ENCODE results near the gene SLC26A5.

Gene SLC26A5

DNA sequence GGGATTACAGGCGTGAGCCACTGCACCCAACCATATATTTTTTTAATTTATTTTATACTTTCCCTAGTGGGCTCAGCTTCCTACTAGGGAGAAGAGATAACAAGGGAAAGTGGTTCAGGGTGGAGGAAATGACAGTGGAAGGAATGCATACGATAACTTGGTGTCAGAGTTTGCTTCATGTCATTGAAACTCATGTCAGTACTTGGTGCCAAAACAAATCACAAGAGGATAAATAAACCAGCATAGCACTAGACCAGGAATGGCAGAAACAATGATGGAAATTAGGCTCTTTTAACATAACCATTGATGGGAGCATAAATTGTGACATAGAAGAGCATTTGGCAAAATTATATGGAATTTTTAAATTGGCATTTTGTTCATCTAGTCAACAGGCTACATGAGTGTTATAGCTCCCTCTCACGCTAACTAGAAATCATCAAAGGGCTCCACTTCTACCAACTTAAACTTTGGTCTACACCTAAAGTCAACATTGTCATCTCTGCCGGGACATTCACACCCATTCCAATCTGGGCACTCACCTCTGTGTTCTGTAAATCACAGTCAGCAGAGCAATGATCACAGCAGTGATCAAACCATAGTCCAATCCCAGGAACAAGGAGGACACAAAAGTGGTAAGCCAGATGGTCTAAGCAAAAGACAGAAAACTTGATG lies 57.4 kb downstream of the SLC26A5 start:
- no peaks in the 10 kb centered on the region for H3F3A ChIP-seq (ENCODE audit: control insufficient read depth, insufficient read depth)

DNA sequence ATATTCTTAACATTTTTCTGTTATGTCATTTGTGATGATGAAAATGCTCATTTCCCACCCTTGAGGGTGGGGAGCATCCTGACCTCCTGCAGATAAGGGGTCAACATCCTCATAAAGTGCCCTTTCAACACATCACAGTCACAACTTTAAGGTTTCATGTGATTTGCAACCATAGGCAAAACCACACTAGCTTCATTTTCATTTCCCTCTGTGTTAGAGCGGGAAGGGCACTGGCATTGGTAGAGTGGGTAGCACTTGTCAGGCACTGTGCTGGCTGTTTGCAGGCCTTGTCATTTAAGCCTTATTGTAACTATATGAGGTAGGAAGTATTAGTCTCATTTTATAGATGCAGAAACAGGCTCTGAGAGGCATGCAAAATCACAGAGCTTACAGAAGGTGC lies 58.8 kb downstream of the SLC26A5 start:
- no peaks in the 10 kb centered on the region for H4K20me1 ChIP-seq (ENCODE audit: control insufficient read depth, insufficient read depth, low read depth, low read length)
- no peaks in the 10 kb centered on the region for H3K36me3 ChIP-seq (ENCODE audit: control insufficient read depth, low read length)
- H3K4me2 ChIP-seq (ENCODE audit: low read length) = no peak overlapping the region
- no peak overlapping the region for H3K4me3 ChIP-seq (ENCODE audit: low read length)
- no peaks in the 10 kb centered on the region for H3K9me3 ChIP-seq (ENCODE audit: control insufficient read depth, insufficient read depth, low read length)
- TF ChIP-seq EZH2phosphoT487 (IDR thresholded peaks at IDR 0.05; ENCODE audit: borderline replicate concordance, low read length) = no peak
- TF ChIP-seq, protein P1, sequence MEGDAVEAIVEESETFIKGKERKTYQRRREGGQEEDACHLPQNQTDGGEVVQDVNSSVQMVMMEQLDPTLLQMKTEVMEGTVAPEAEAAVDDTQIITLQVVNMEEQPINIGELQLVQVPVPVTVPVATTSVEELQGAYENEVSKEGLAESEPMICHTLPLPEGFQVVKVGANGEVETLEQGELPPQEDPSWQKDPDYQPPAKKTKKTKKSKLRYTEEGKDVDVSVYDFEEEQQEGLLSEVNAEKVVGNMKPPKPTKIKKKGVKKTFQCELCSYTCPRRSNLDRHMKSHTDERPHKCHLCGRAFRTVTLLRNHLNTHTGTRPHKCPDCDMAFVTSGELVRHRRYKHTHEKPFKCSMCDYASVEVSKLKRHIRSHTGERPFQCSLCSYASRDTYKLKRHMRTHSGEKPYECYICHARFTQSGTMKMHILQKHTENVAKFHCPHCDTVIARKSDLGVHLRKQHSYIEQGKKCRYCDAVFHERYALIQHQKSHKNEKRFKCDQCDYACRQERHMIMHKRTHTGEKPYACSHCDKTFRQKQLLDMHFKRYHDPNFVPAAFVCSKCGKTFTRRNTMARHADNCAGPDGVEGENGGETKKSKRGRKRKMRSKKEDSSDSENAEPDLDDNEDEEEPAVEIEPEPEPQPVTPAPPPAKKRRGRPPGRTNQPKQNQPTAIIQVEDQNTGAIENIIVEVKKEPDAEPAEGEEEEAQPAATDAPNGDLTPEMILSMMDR (IDR thresholded peaks at IDR 0.05; ENCODE audit: low read depth, low read length, poor library complexity, severe bottlenecking) = no peak
- peaks cover 21% of the 10 kb centered on the region for H3K27me3 ChIP-seq (ENCODE audit: control insufficient read depth, low read length)
- H3K27ac ChIP-seq (ENCODE audit: low read depth, low read length) = no peak overlapping the region
- H3F3A ChIP-seq (ENCODE audit: control insufficient read depth, insufficient read depth) = no peaks in the 10 kb centered on the region
- H3K79me2 ChIP-seq (ENCODE audit: control insufficient read depth, low read length) = no peaks in the 10 kb centered on the region
- H3K4me1 ChIP-seq (ENCODE audit: control insufficient read depth, low read length) = no peaks in the 10 kb centered on the region
- no peaks in the 10 kb centered on the region for H3K9me2 ChIP-seq (replicated peaks; ENCODE audit: control insufficient read depth, low read length)

More for the DNA sequence above, 57.4 kb downstream of the SLC26A5 start:
- Histone ChIP-seq H3K9me3 (ENCODE audit: control insufficient read depth, insufficient read depth, low read length) (no peaks in the 10 kb centered on the region), H3K4me2 (ENCODE audit: low read length) (no peak overlapping the region), H3K79me2 (ENCODE audit: control insufficient read depth, low read length) (no peaks in the 10 kb centered on the region), H4K20me1 (ENCODE audit: control insufficient read depth, insufficient read depth, low read depth, low read length) (no peaks in the 10 kb centered on the region), H3K9me2 (replicated peaks; ENCODE audit: control insufficient read depth, low read length) (no peaks in the 10 kb centered on the region), H3K4me3 (ENCODE audit: low read length) (no peak overlapping the region), H3K27ac (ENCODE audit: low read depth, low read length) (no peak overlapping the region), H3K36me3 (ENCODE audit: control insufficient read depth, low read length) (no peaks in the 10 kb centered on the region), H3K27me3 (ENCODE audit: control insufficient read depth, low read length) (peaks cover 21% of the 10 kb centered on the region), H3K4me1 (ENCODE audit: control insufficient read depth, low read length) (no peaks in the 10 kb centered on the region)
- no peak for TF ChIP-seq EZH2phosphoT487 (IDR thresholded peaks at IDR 0.05; ENCODE audit: borderline replicate concordance, low read length)
- TF ChIP-seq, protein P1 (IDR thresholded peaks at IDR 0.05; ENCODE audit: low read depth, low read length, poor library complexity, severe bottlenecking) = no peak

DNA sequence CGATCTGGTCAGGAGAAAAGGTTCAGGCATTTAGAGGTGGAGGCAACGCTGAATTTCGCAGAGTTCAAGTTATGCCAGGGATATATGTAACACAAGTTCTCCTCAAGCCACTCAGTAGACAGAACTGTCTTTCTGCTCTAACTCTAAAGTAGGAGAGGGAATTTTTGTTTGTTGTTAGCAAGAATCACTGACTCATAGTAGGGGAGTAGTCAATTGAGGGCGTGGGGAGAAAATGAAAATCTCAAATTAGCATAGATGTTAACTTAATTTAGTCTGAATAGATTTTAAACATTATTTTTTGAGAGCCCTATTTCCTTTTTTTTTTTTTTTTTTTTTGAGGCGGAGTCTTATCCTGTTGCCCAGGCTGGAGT lies 64.0 kb downstream of the SLC26A5 start:
- H4K20me1 ChIP-seq (ENCODE audit: control insufficient read depth, insufficient read depth, low read depth, low read length) = no peaks in the 10 kb centered on the region
- TF ChIP-seq, protein P1 (IDR thresholded peaks at IDR 0.05; ENCODE audit: low read depth, low read length, poor library complexity, severe bottlenecking) = no peak
- no peak for TF ChIP-seq EZH2phosphoT487 (IDR thresholded peaks at IDR 0.05; ENCODE audit: borderline replicate concordance, low read length)
- H3K36me3 ChIP-seq (ENCODE audit: control insufficient read depth, low read length) = no peaks in the 10 kb centered on the region
- H3F3A ChIP-seq (ENCODE audit: control insufficient read depth, insufficient read depth) = peaks cover 3% of the 10 kb centered on the region
- H3K4me3 ChIP-seq (ENCODE audit: low read length) = no peak overlapping the region
- H3K9me3 ChIP-seq (ENCODE audit: control insufficient read depth, insufficient read depth, low read length) = no peaks in the 10 kb centered on the region
- H3K9me2 ChIP-seq (replicated peaks; ENCODE audit: control insufficient read depth, low read length) = no peaks in the 10 kb centered on the region
- no peaks in the 10 kb centered on the region for H3K4me1 ChIP-seq (ENCODE audit: control insufficient read depth, low read length)
- H3K4me2 ChIP-seq (ENCODE audit: low read length) = no peak overlapping the region
- no peaks in the 10 kb centered on the region for H3K79me2 ChIP-seq (ENCODE audit: control insufficient read depth, low read length)
- H3K27me3 ChIP-seq (ENCODE audit: control insufficient read depth, low read length) = peaks cover 11% of the 10 kb centered on the region; the same call in 1 of the 2 replicates
- no peak overlapping the region for H3K27ac ChIP-seq (ENCODE audit: low read depth, low read length)

Measured in DOHH2 (cell line).